ENCODE results near the gene SPINT4. TPM values are rescaled to one million over a fixed set of nuclear protein-coding genes. Genes with fewer than 3 reads are reported as not detected.
"Not testable (repeated sequence)": the region's sequence is repeated elsewhere in the genome, so short reads cannot be mapped to it uniquely, and the experiment has no call there.

Gene SPINT4
- not detected for total RNA-seq
- long read RNA-seq, result 0 reads

- no peak for DNase-seq (ENCODE audit: missing footprints)
- intact Hi-C loops (cut with DNase I), result no loop called here
- no peak for ATAC-seq
Measured at GRCh38 chr20:45722047-45722446, at the start of gene SPINT4. Gene SPINT4 (plus strand): TSS chr20:45722347. CDS start chr20:45722368, 21 bp downstream.

- intact Hi-C loops (cut with DNase I), result no loop called here
- ATAC-seq, result no peak
- no peak for DNase-seq (ENCODE audit: missing footprints)
Measured at GRCh38 chr20:45672765-45673164, 49.4 kb upstream of the SPINT4 start.

- ATAC-seq (no peak), DNase-seq (ENCODE audit: missing footprints) (no peak)
- intact Hi-C loops (cut with DNase I), result no loop called here
Measured at GRCh38 chr20:45679650-45680049, 42.5 kb upstream of the SPINT4 start.

- intact Hi-C loops (cut with DNase I), result no loop called here
- DNase-seq (ENCODE audit: missing footprints) (no peak), ATAC-seq (no peak)
Measured at GRCh38 chr20:45685896-45686295, 36.3 kb upstream of the SPINT4 start.

- intact Hi-C loops (cut with DNase I); ATAC-seq; DNase-seq (ENCODE audit: missing footprints): not testable (repeated sequence)
Measured at GRCh38 chr20:45693346-45693745, 28.8 kb upstream of the SPINT4 start.

GRCh38 chr20:45695496-45695895 is 26.7 kb upstream of the SPINT4 start:
- DNase-seq (ENCODE audit: missing footprints) (no peak), ATAC-seq (no peak)

GRCh38 chr20:45701104-45701503 is 21.0 kb upstream of the SPINT4 start:
- intact Hi-C loops (cut with DNase I), result no loop called here

More at GRCh38 chr20:45695496-45695895, 26.7 kb upstream of the SPINT4 start:
- intact Hi-C loops (cut with DNase I), result no loop called here

GRCh38 chr20:45701873-45702272 is 20.3 kb upstream of the SPINT4 start, which contains the start of gene WFDC13:
Gene WFDC13 (plus strand): TSS chr20:45702038. CDS start chr20:45702124, 86 bp downstream.
- intact Hi-C loops (cut with DNase I), result no loop called here
- DNase-seq (ENCODE audit: missing footprints), result no peak
- ATAC-seq, result no peak

More at GRCh38 chr20:45701104-45701503, 21.0 kb upstream of the SPINT4 start:
- ATAC-seq (no peak), DNase-seq (ENCODE audit: missing footprints) (no peak)

- intact Hi-C loops (cut with DNase I), result no loop called here
- no peak for DNase-seq (ENCODE audit: missing footprints)
- ATAC-seq, result no peak
Measured at GRCh38 chr20:45704969-45705637, 17.0 kb upstream of the SPINT4 start, which contains the start of gene WFDC10B. Gene WFDC10B (minus strand): TSS chr20:45705019. CDS start chr20:45685992, 19,027 bp downstream.

- ATAC-seq; intact Hi-C loops (cut with DNase I); DNase-seq (ENCODE audit: missing footprints): not testable (repeated sequence)
Measured at GRCh38 chr20:45716141-45716688, 5.9 kb upstream of the SPINT4 start.

- ATAC-seq (no peak), DNase-seq (ENCODE audit: missing footprints) (no peak)
- intact Hi-C loops (cut with DNase I), result no loop called here
Measured at GRCh38 chr20:45725134-45725533, 3.0 kb downstream of the SPINT4 start.

GRCh38 chr20:45727044-45727443 is 4.9 kb downstream of the SPINT4 start:
- no peak for ATAC-seq
- intact Hi-C loops (cut with DNase I), result no loop called here

GRCh38 chr20:45732199-45732598 is 10.1 kb downstream of the SPINT4 start:
- ATAC-seq, result no peak
- DNase-seq (ENCODE audit: missing footprints), result no peak
- intact Hi-C loops (cut with DNase I), result no loop called here

More at GRCh38 chr20:45727044-45727443, 4.9 kb downstream of the SPINT4 start:
- DNase-seq (ENCODE audit: missing footprints), result no peak

GRCh38 chr20:45735552-45735951 is 13.4 kb downstream of the SPINT4 start:
- ATAC-seq, result no peak
- DNase-seq (ENCODE audit: missing footprints), result no peak
- intact Hi-C loops (cut with DNase I), result no loop called here

GRCh38 chr20:45735988-45736387 is 13.8 kb downstream of the SPINT4 start:
- intact Hi-C loops (cut with DNase I), result no loop called here
- no peak for DNase-seq (ENCODE audit: missing footprints)
- no peak for ATAC-seq

- intact Hi-C loops (cut with DNase I), result no loop called here
- no peak for DNase-seq (ENCODE audit: missing footprints)
- ATAC-seq, result no peak
Measured at GRCh38 chr20:45742596-45742995, 20.4 kb downstream of the SPINT4 start.

GRCh38 chr20:45745015-45745414 is 22.9 kb downstream of the SPINT4 start:
- intact Hi-C loops (cut with DNase I), result no loop called here
- DNase-seq (ENCODE audit: missing footprints), result no peak
- no peak for ATAC-seq

- intact Hi-C loops (cut with DNase I), result no loop called here
- ATAC-seq, result no peak
- no peak for DNase-seq (ENCODE audit: missing footprints)
Measured at GRCh38 chr20:45751721-45752120, 29.6 kb downstream of the SPINT4 start.

- ATAC-seq, result no peak
Measured at GRCh38 chr20:45752746-45753145, 30.6 kb downstream of the SPINT4 start.

GRCh38 chr20:45758096-45758495 is 35.9 kb downstream of the SPINT4 start:
- intact Hi-C loops (cut with DNase I), result no loop called here
- DNase-seq (ENCODE audit: missing footprints), result no peak
- no peak for ATAC-seq

More at GRCh38 chr20:45752746-45753145, 30.6 kb downstream of the SPINT4 start:
- no peak for DNase-seq (ENCODE audit: missing footprints)
- intact Hi-C loops (cut with DNase I), result no loop called here

Measured in Right ventricle myocardium inferior (tissue), 1 donor.